Endothelial cell of umbilical vein (primary cell): ENCODE data around the gene NR2E1. TPM values are rescaled to one million over a fixed set of nuclear protein-coding genes. Genes with fewer than 3 reads are reported as not detected.

Source experiments
- BruUV-seq: library from RNA; stranded (reverse); fragments of 400-500 nt; replicated peaks from 2 replicates; lab custom pipeline; 2021; lab: Mats Ljungman, UMichigan
- CTCF ChIA-PET: fragments of 300-600, 350-600 bp; sonication (Branson Sonifier 250); formaldehyde crosslinking; loops from one replicate; lab custom pipeline; 2021; ENCODE audit warnings: antibody characterized with exemption, inconsistent platforms; lab: Charles Lee
- POLR2A ChIA-PET: fragments of 300-600, 350-600 bp; sonication (Branson Sonifier 250); formaldehyde crosslinking; loops from one replicate; lab custom pipeline; 2021; ENCODE audit warnings: antibody characterized with exemption, inconsistent platforms; lab: Charles Lee
- DNase-seq: peaks from one replicate; pipeline ENCODE4 v3.0.0-alpha.2; 2011; ENCODE audit warnings: low read depth, low spot score
- FAIRE-seq: peaks from 2 replicates; lab custom pipeline; 2011; peaks lifted over from hg19 to GRCh38; lab: Jason Lieb, UNC
- H2AFZ ChIP-seq: 2 replicates; pipeline ENCODE4 v1.6.0; 2012; ENCODE audit warnings: low read depth, low read length, control low read depth, inconsistent platforms
- H3K27ac ChIP-seq: 2 replicates; pipeline ENCODE4 v1.5.1; 2011; ENCODE audit warnings: low read depth, mild to moderate bottlenecking, control low read depth, low read length, moderate library complexity; ENCODE audit not compliant: insufficient read depth
- H3K27me3 ChIP-seq, 2 experiments: 2 replicates each; pipeline versions ENCODE4 v1.6.0 to v1.6.1; 2011; ENCODE audit warnings: low read length in 2 of 2, mixed read lengths in 1 of 2; ENCODE audit not compliant: control insufficient read depth in 2 of 2, insufficient read depth in 2 of 2
- H3K36me3 ChIP-seq, 2 experiments: 2 replicates in 1 of 2; 3 replicates in 1 of 2; pipeline ENCODE4 v1.5.1; 2011; ENCODE audit warnings: low read length in 2 of 2, mild to moderate bottlenecking in 1 of 2, moderate library complexity in 1 of 2; ENCODE audit not compliant: control insufficient read depth in 2 of 2, insufficient read depth in 2 of 2; ENCODE audit errors: extremely low read depth in 1 of 2
- H3K4me1 ChIP-seq: 3 replicates; pipeline ENCODE4 v1.5.1; 2011; ENCODE audit warnings: mild to moderate bottlenecking, low read length; ENCODE audit not compliant: control insufficient read depth, insufficient read depth; ENCODE audit errors: extremely low read depth
- H3K4me2 ChIP-seq: 2 replicates; pipeline ENCODE4 v1.6.1; 2011; ENCODE audit warnings: low read length, control low read depth, mixed read lengths; ENCODE audit not compliant: insufficient read depth
- H3K4me3 ChIP-seq, 3 experiments: fragments of 200-600 bp in 1 of 3; sonication (generic), shearing (Covaris generic) in 1 of 3; replicated peaks in 1 of 3; 2 replicates each; pipeline ENCODE4 v1.5.1; 2011 to 2016; ENCODE audit warnings: control low read depth in 3 of 3, low read length in 3 of 3, mild to moderate bottlenecking in 2 of 3, inconsistent platforms in 1 of 3, low read depth in 1 of 3, moderate library complexity in 1 of 3; ENCODE audit not compliant: insufficient read depth in 1 of 3
- H3K79me2 ChIP-seq: 2 replicates; pipeline ENCODE4 v1.6.0; 2012; ENCODE audit warnings: low read length, inconsistent platforms; ENCODE audit not compliant: control insufficient read depth, insufficient read depth
- H3K9ac ChIP-seq: replicated peaks from 2 replicates; pipeline ENCODE3; 2011; ENCODE audit warnings: low read length, control low read depth; ENCODE audit not compliant: insufficient read depth; ENCODE audit errors: extremely low read depth
- H3K9me1 ChIP-seq: replicated peaks from 3 replicates; pipeline ENCODE4 v1.6.0; 2011; ENCODE audit warnings: mild to moderate bottlenecking, low read length; ENCODE audit not compliant: control insufficient read depth, insufficient read depth; ENCODE audit errors: extremely low read depth
- H3K9me3 ChIP-seq: replicated peaks from 2 replicates; pipeline ENCODE4 v1.5.1; 2012; ENCODE audit warnings: low read length, inconsistent platforms; ENCODE audit not compliant: control insufficient read depth, insufficient read depth
- H4K20me1 ChIP-seq: replicated peaks from 2 replicates; pipeline ENCODE3; 2011; ENCODE audit warnings: mild to moderate bottlenecking, low read length; ENCODE audit not compliant: control insufficient read depth, insufficient read depth; ENCODE audit errors: extremely low read depth
- EZH2 ChIP-seq: IDR thresholded peaks from 2 replicates; pipeline ENCODE4 v1.6.1; 2012; ENCODE audit warnings: borderline replicate concordance, low read depth, mild to moderate bottlenecking, moderate library complexity, low read length, inconsistent platforms; ENCODE audit not compliant: severe bottlenecking
- FOS ChIP-seq: IDR thresholded peaks from 2 replicates; pipeline ENCODE4 v1.6.1; 2011; ENCODE audit warnings: mild to moderate bottlenecking, low read length, moderate library complexity, borderline replicate concordance; ENCODE audit not compliant: insufficient read depth
- GATA2 ChIP-seq: IDR thresholded peaks from 2 replicates; pipeline ENCODE4 v1.7.0; 2011; ENCODE audit warnings: low read depth, mild to moderate bottlenecking, moderate library complexity, mixed read lengths, low read length; ENCODE audit not compliant: insufficient read length, insufficient read depth
- JUN ChIP-seq: IDR thresholded peaks from 2 replicates; pipeline ENCODE4 v1.6.1; 2011; ENCODE audit warnings: borderline replicate concordance, low read depth; ENCODE audit not compliant: insufficient read length, insufficient read depth
- MAX ChIP-seq: IDR thresholded peaks from 2 replicates; pipeline ENCODE4 v1.6.1; 2011; ENCODE audit not compliant: insufficient read depth, insufficient read length
- MYC ChIP-seq: IDR thresholded peaks from one replicate; pipeline ENCODE4 v1.6.1; 2011; ENCODE audit warnings: mild to moderate bottlenecking, low read depth, low read length
- POLR2A ChIP-seq: IDR thresholded peaks from 2 replicates; pipeline ENCODE4 v1.6.1; 2012; ENCODE audit warnings: low read depth, mild to moderate bottlenecking, control low read depth, low read length
- POLR2AphosphoS5 ChIP-seq: IDR thresholded peaks from 2 replicates; pipeline ENCODE4 v1.6.1; 2012; ENCODE audit warnings: low read depth, mild to moderate bottlenecking, control low read depth, low read length, moderate library complexity; ENCODE audit not compliant: insufficient read depth
- dilution Hi-C: fragments of 300-500 bp; cut with MboI; formaldehyde crosslinking; loops from one replicate; pipeline ENCODE4 v1.15.0; 2019; ENCODE audit warnings: low sequenced_read_pairs; ENCODE audit not compliant: extremely low pct_ligation_motif_present
- intact Hi-C: fragments of 100-400 bp; cut with micrococcal nuclease; formaldehyde crosslinking; loops from one replicate; pipeline ENCODE4 v1.10.0; 2022
- polyA plus RNA-seq, 4 experiments: library from polyadenylated mRNA; depleted of rRNA in 3 of 4; stranded (reverse) in 3 of 4; unstranded in 1 of 4; fragments of >200 nt; gene quantifications; 2 replicates each; pipeline versions ENCODE4 v1.2.1 to v1.2.3, GENCODE V29; 2011 to 2012; ENCODE audit warnings: missing spikeins in 1 of 4
- total RNA-seq: library from RNA; stranded (reverse); gene quantifications from 2 replicates; pipeline ENCODE4 v1.2.3, GENCODE V29; 2021
- TF ChIP-seq, protein P1 (sequence below), 2 donors: IDR thresholded peaks; 1 replicate in 1 of 2; 2 replicates in 1 of 2; pipeline ENCODE4 v1.5.1; 2011; ENCODE audit warnings: low read length in 2 of 2, mild to moderate bottlenecking in 2 of 2, moderate library complexity in 2 of 2, control low read depth in 1 of 2, inconsistent platforms in 1 of 2, low read depth in 1 of 2; ENCODE audit not compliant: insufficient read depth in 1 of 2; ENCODE audit errors: extremely low read depth in 1 of 2

The NR2E1 gene
- total and polyA plus RNA-seq, 2 donors (not counting 3 experiments of a cell fraction or from before 2014, with no cell fraction given), result not detected

DNA sequence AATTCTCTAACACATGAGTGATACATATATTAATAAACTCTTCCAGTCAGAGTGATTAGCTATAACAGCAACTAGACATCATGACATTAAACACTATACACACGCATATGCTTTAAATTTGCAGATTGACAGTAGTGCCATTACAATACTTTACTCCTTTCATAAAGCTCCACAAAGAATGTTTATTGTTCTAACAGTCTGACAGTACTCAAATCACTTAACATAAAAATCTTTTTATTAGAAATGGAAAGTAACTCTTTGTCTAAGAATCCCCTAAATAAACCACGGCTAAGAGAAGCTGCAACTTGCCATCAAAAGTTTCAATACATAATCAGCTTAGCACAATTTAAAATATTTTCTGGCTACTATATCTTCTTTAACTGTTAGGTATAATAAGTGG, 71.0 kb downstream of the NR2E1 start:
- Histone ChIP-seq H3K27ac (no peak overlapping the region), H3K9me1 (no peaks in the 10 kb centered on the region), H3K79me2 (peaks cover 37% of the 10 kb centered on the region), H3K4me3 (no peak overlapping the region), H3K36me3 (no peaks in the 10 kb centered on the region), H3K4me2 (no peak overlapping the region), H3K4me1 (no peaks in the 10 kb centered on the region), H3K9ac (no peak overlapping the region), H2AFZ (no peak overlapping the region), H3K9me3 (no peaks in the 10 kb centered on the region), H3K27me3 (no peaks in the 10 kb centered on the region), H4K20me1 (no peaks in the 10 kb centered on the region)
- ChIA-PET CTCF (interaction anchor here (1.0 to 1.2 kb wide), 3 partner anchors 12 to 255 kb away, joined by 3 to 5 read pairs (median 5); no protein-coding TSS in a partner anchor), POLR2A (no interaction called here)
- DNase-seq (no peak), FAIRE-seq (no peak)
- TF ChIP-seq FOS (no peak), EZH2 (no peak), JUN (no peak), POLR2A (no peak), MAX (no peak), GATA2 (no peak), MYC (no peak), POLR2AphosphoS5 (no peak)
- TF ChIP-seq, protein P1, sequence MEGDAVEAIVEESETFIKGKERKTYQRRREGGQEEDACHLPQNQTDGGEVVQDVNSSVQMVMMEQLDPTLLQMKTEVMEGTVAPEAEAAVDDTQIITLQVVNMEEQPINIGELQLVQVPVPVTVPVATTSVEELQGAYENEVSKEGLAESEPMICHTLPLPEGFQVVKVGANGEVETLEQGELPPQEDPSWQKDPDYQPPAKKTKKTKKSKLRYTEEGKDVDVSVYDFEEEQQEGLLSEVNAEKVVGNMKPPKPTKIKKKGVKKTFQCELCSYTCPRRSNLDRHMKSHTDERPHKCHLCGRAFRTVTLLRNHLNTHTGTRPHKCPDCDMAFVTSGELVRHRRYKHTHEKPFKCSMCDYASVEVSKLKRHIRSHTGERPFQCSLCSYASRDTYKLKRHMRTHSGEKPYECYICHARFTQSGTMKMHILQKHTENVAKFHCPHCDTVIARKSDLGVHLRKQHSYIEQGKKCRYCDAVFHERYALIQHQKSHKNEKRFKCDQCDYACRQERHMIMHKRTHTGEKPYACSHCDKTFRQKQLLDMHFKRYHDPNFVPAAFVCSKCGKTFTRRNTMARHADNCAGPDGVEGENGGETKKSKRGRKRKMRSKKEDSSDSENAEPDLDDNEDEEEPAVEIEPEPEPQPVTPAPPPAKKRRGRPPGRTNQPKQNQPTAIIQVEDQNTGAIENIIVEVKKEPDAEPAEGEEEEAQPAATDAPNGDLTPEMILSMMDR (IDR thresholded peaks at IDR 0.05; ENCODE audit: extremely low read depth in 1 of 2, insufficient read depth in 1 of 2, low read depth in 1 of 2, low read length in 2 of 2), result no peak
- BruUV-seq, result no TSS peak
- intact Hi-C loops (no loop called here), dilution Hi-C loops (no loop called here)
